Neural cell (in vitro differentiated cells): ENCODE measurements around the gene NDOR1. TPM values are rescaled to one million over a fixed set of nuclear protein-coding genes. Genes with fewer than 3 reads are reported as not detected.

Experiments
- H2AFZ ChIP-seq: fragments of 200-600, 300-800 bp; sonication (generic), shearing (Covaris generic); 2 replicates; pipeline ENCODE4 v1.6.0; 2014; ENCODE audit warnings: low read depth, mild to moderate bottlenecking, antibody characterized with exemption, low read length, moderate library complexity
- H3F3A ChIP-seq: fragments of 200-600 bp; shearing (Covaris generic); 2 replicates; pipeline ENCODE4 v1.6.1; 2016; ENCODE audit warnings: mild to moderate bottlenecking, moderate library complexity, mixed read lengths, antibody characterized with exemption, low read length; ENCODE audit not compliant: insufficient read depth, poor library complexity, severe bottlenecking
- H3K27ac ChIP-seq: fragments of 200-600, 300-800 bp; sonication (generic), shearing (Covaris generic); 2 replicates; pipeline ENCODE4 v1.5.1; 2014; ENCODE audit warnings: mild to moderate bottlenecking, low read length, moderate library complexity
- H3K27me3 ChIP-seq: fragments of 300-800, 200-600 bp; sonication (generic), shearing (Covaris generic); 2 replicates; pipeline ENCODE4 v1.6.0; 2014; ENCODE audit warnings: mild to moderate bottlenecking, low read depth, low read length, moderate library complexity; ENCODE audit not compliant: insufficient read depth
- H3K36me3 ChIP-seq: fragments of 300-800, 200-600 bp; sonication (generic), shearing (Covaris generic); 2 replicates; pipeline ENCODE4 v1.5.1; 2014; ENCODE audit warnings: mild to moderate bottlenecking, antibody characterized with exemption, low read length, moderate library complexity; ENCODE audit not compliant: insufficient read depth
- H3K4me2 ChIP-seq: fragments of 300-800, 200-600 bp; sonication (generic), shearing (Covaris generic); 2 replicates; pipeline ENCODE4 v1.6.0; 2014; ENCODE audit warnings: mild to moderate bottlenecking, low read length
- H3K4me3 ChIP-seq: fragments of 300-800, 200-600 bp; sonication (generic), shearing (Covaris generic); 2 replicates; pipeline ENCODE4 v1.5.1; 2014; ENCODE audit warnings: mild to moderate bottlenecking, low read length, moderate library complexity
- H3K79me2 ChIP-seq: fragments of 200-600 bp; shearing (Covaris generic); replicated peaks from 2 replicates; pipeline ENCODE4 v1.6.0; 2014; ENCODE audit warnings: mild to moderate bottlenecking, low read length, moderate library complexity; ENCODE audit not compliant: insufficient read depth
- H3K9ac ChIP-seq: fragments of 300-800, 200-600 bp; sonication (generic), shearing (Covaris generic); 2 replicates; pipeline ENCODE4 v1.6.1; 2016; ENCODE audit warnings: mild to moderate bottlenecking, low read length, mixed read lengths
- H3K9me2 ChIP-seq: fragments of 200-600 bp; shearing (Covaris generic); 2 replicates; pipeline ENCODE4 v1.6.1; 2016; ENCODE audit warnings: mild to moderate bottlenecking, low read length, mixed read lengths; ENCODE audit not compliant: insufficient read depth
- H3K9me3 ChIP-seq: fragments of 200-600, 300-800 bp; sonication (generic), shearing (Covaris generic); 2 replicates; pipeline ENCODE4 v1.6.1; 2016; ENCODE audit warnings: mild to moderate bottlenecking, mixed run types, low read length, moderate library complexity, mixed read lengths
- H4K20me1 ChIP-seq: fragments of 200-600 bp; shearing (Covaris generic); 2 replicates; pipeline ENCODE4 v1.6.1; 2016; ENCODE audit warnings: mild to moderate bottlenecking, mixed run types; ENCODE audit not compliant: insufficient read depth
- CTCF ChIP-seq: fragments of 450-650 bp; IDR thresholded peaks from 2 replicates; pipeline ENCODE4 v1.5.1; 2014; ENCODE audit warnings: antibody characterized with exemption, mild to moderate bottlenecking, moderate library complexity; ENCODE audit not compliant: poor library complexity, severe bottlenecking
- EP300 ChIP-seq: fragments of 450-650 bp; conservative IDR thresholded peaks from 2 replicates; pipeline ENCODE4 v1.6.1; 2014; ENCODE audit warnings: antibody characterized with exemption, mild to moderate bottlenecking, moderate library complexity; ENCODE audit not compliant: poor library complexity, severe bottlenecking
- EZH2 ChIP-seq: fragments of 200-600, 300-800 bp; shearing (Covaris generic), sonication (generic); IDR thresholded peaks from 2 replicates; pipeline ENCODE4 v1.6.1; 2014; ENCODE audit warnings: antibody characterized with exemption, low read length, borderline replicate concordance, mild to moderate bottlenecking; ENCODE audit not compliant: insufficient read depth, poor library complexity, severe bottlenecking
- MXI1 ChIP-seq: fragments of 450-650 bp; conservative IDR thresholded peaks from 2 replicates; pipeline ENCODE4 v1.6.1; 2014; ENCODE audit warnings: antibody characterized with exemption, mild to moderate bottlenecking; ENCODE audit not compliant: poor library complexity, severe bottlenecking
- POLR2AphosphoS5 ChIP-seq: IDR thresholded peaks from 2 replicates; pipeline ENCODE4 v1.6.1; 2012
- RAD21 ChIP-seq: fragments of 450-650 bp; conservative IDR thresholded peaks from 2 replicates; pipeline ENCODE4 v1.6.1; 2014; ENCODE audit warnings: antibody characterized with exemption, mild to moderate bottlenecking, moderate library complexity
- SMC3 ChIP-seq: fragments of 450-650 bp; conservative IDR thresholded peaks from 2 replicates; pipeline ENCODE4 v1.6.1; 2014; ENCODE audit warnings: antibody characterized with exemption, mild to moderate bottlenecking, moderate library complexity; ENCODE audit not compliant: poor library complexity
- TAF1 ChIP-seq: IDR thresholded peaks from 2 replicates; pipeline ENCODE4 v1.6.1; 2012; ENCODE audit warnings: low read depth
- polyA plus RNA-seq: library from polyadenylated mRNA; depleted of rRNA; stranded (reverse); fragments of >200 nt; gene quantifications from 2 replicates; pipeline ENCODE4 v1.2.3, GENCODE V29; 2014
- TF ChIP-seq, protein P1 (sequence below): IDR thresholded peaks from 2 replicates; pipeline ENCODE4 v1.6.1; 2012; ENCODE audit warnings: borderline replicate concordance

Gene NDOR1
- polyA plus RNA-seq, 1 donor from 2014 or later, result 18.2 TPM

GRCh38 chr9:137228506-137228967, 23.0 kb downstream of the NDOR1 start:
- H2AFZ ChIP-seq, result no peak overlapping the region
- no peaks in the 10 kb centered on the region for H4K20me1 ChIP-seq
- H3K9me3 ChIP-seq, result no peaks in the 10 kb centered on the region
- no peak overlapping the region for H3K4me2 ChIP-seq
- no peaks in the 10 kb centered on the region for H3K36me3 ChIP-seq
- no peaks in the 10 kb centered on the region for H3K27me3 ChIP-seq
- H3K27ac ChIP-seq, result no peak overlapping the region
- no peaks in the 10 kb centered on the region for H3K79me2 ChIP-seq
- no peak overlapping the region for H3K9ac ChIP-seq
- no peak for TF ChIP-seq TAF1
- TF ChIP-seq RAD21, result no peak
- no peak for TF ChIP-seq POLR2AphosphoS5
- TF ChIP-seq MXI1, result no peak
- TF ChIP-seq, protein P1, sequence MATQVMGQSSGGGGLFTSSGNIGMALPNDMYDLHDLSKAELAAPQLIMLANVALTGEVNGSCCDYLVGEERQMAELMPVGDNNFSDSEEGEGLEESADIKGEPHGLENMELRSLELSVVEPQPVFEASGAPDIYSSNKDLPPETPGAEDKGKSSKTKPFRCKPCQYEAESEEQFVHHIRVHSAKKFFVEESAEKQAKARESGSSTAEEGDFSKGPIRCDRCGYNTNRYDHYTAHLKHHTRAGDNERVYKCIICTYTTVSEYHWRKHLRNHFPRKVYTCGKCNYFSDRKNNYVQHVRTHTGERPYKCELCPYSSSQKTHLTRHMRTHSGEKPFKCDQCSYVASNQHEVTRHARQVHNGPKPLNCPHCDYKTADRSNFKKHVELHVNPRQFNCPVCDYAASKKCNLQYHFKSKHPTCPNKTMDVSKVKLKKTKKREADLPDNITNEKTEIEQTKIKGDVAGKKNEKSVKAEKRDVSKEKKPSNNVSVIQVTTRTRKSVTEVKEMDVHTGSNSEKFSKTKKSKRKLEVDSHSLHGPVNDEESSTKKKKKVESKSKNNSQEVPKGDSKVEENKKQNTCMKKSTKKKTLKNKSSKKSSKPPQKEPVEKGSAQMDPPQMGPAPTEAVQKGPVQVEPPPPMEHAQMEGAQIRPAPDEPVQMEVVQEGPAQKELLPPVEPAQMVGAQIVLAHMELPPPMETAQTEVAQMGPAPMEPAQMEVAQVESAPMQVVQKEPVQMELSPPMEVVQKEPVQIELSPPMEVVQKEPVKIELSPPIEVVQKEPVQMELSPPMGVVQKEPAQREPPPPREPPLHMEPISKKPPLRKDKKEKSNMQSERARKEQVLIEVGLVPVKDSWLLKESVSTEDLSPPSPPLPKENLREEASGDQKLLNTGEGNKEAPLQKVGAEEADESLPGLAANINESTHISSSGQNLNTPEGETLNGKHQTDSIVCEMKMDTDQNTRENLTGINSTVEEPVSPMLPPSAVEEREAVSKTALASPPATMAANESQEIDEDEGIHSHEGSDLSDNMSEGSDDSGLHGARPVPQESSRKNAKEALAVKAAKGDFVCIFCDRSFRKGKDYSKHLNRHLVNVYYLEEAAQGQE, result no peak
- no peak for TF ChIP-seq EZH2
- TF ChIP-seq CTCF, result no peak
- TF ChIP-seq SMC3, result no peak
- no peak for TF ChIP-seq EP300
- no peak overlapping the region for H3K4me3 ChIP-seq
- H3F3A ChIP-seq, result no peaks in the 10 kb centered on the region
- H3K9me2 ChIP-seq, result no peaks in the 10 kb centered on the region

DNA sequence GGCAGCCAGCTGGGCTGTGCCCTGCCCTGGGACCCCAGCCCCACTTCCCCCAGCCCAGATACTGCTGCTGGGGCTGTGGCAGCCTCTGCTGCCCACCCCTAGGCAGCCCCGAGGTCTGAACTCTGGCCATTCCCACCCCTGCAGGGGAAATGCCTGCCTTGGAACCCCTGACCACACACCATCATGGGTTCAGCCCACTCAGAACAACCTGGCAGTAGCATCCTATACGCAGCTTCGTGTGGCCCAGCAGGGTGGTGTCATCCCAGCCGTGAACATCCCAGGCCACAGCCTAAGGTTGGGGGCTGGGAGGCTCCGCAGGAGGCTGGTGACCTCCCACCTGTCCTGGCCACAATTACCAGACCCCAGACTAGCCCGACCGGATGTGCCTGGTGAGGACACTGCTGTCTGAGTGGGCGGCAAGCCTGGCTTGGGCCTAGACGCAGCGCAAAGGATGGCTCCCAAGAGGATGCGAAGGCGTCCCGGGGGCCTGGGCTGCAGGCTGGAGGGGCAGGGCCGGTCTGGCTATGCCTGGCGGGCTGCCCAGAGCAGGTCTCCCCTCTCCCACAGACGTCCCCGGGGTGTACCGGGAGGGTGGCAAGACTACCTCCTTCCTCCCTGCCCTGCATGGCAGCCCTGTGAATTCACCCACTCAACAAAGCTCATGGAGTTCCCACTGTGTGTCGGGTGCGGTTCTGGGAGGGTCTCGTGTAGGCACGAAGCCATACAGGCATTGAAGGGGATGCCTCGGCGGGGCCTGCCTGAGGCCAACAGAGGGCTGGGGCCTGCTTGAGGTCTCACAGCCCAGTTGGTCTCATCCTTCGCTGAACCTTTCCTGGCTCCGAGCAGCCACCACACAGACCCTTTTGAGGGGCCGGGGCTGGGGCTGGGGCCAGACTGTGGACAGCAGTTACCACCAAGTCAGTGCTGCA, 23.7 kb downstream of the NDOR1 start:
- H3F3A ChIP-seq, result no peaks in the 10 kb centered on the region
- no peaks in the 10 kb centered on the region for H3K9me3 ChIP-seq
- H3K27me3 ChIP-seq, result no peaks in the 10 kb centered on the region
- H4K20me1 ChIP-seq, result no peaks in the 10 kb centered on the region
- H3K4me3 ChIP-seq, result no peak overlapping the region
- H3K36me3 ChIP-seq, result no peaks in the 10 kb centered on the region
- H3K9me2 ChIP-seq, result no peaks in the 10 kb centered on the region
- no peak overlapping the region for H3K4me2 ChIP-seq
- no peak overlapping the region for H2AFZ ChIP-seq
- H3K9ac ChIP-seq, result no peak overlapping the region
- H3K79me2 ChIP-seq, result no peaks in the 10 kb centered on the region
- no peak overlapping the region for H3K27ac ChIP-seq
- TF ChIP-seq EZH2, result no peak
- no peak for TF ChIP-seq RAD21
- TF ChIP-seq CTCF, result no peak
- no peak for TF ChIP-seq EP300
- TF ChIP-seq SMC3, result no peak
